Measurements from ENCODE around the gene G6PD. TPM values are rescaled to one million over a fixed set of nuclear protein-coding genes. Genes with fewer than 3 reads are reported as not detected.
A peak's percentile ranks its signal among the peaks of the same experiment; 100 is the strongest.
"Not testable (repeated sequence)": the region's sequence is repeated elsewhere in the genome, so short reads cannot be mapped to it uniquely, and the experiment has no call there.

G6PD gene
- total RNA-seq, 1 donor from 2014 or later: 20.0 TPM

- H3K36me3 ChIP-seq (ENCODE audit: control insufficient read depth, insufficient read depth, low read length): not testable (repeated sequence)
Observed at GRCh38 chrX:154575076-154575475, 28.4 kb upstream of the G6PD start.

GRCh38 chrX:154573061-154573460 is 26.4 kb upstream of the G6PD start:
- FAIRE-seq; H3K4me3 ChIP-seq (ENCODE audit: low read depth, low read length); DNase-seq (ENCODE audit: low read depth); H3K27me3 ChIP-seq (ENCODE audit: control insufficient read depth, insufficient read depth, low read length); H3K36me3 ChIP-seq (ENCODE audit: control insufficient read depth, insufficient read depth, low read length): not testable (repeated sequence)

More at GRCh38 chrX:154575076-154575475, 28.4 kb upstream of the G6PD start:
- not testable (repeated sequence) for H3K27me3 ChIP-seq (ENCODE audit: control insufficient read depth, insufficient read depth, low read length); H3K4me3 ChIP-seq (ENCODE audit: low read depth, low read length); DNase-seq (ENCODE audit: low read depth)
- peak; percentile 79 for FAIRE-seq

- H3K4me3 ChIP-seq (ENCODE audit: low read depth, low read length); DNase-seq (ENCODE audit: low read depth); FAIRE-seq; H3K27me3 ChIP-seq (ENCODE audit: control insufficient read depth, insufficient read depth, low read length); H3K36me3 ChIP-seq (ENCODE audit: control insufficient read depth, insufficient read depth, low read length): not testable (repeated sequence)
Observed at GRCh38 chrX:154570361-154570760, 23.7 kb upstream of the G6PD start.

GRCh38 chrX:154562295-154562694 is 15.6 kb upstream of the G6PD start:
- DNase-seq (ENCODE audit: low read depth); H3K27me3 ChIP-seq (ENCODE audit: control insufficient read depth, insufficient read depth, low read length); H3K36me3 ChIP-seq (ENCODE audit: control insufficient read depth, insufficient read depth, low read length); H3K4me3 ChIP-seq (ENCODE audit: low read depth, low read length): not testable (repeated sequence)
- peak; percentile 97 for FAIRE-seq

- H3K36me3 ChIP-seq (ENCODE audit: control insufficient read depth, insufficient read depth, low read length); DNase-seq (ENCODE audit: low read depth); H3K4me3 ChIP-seq (ENCODE audit: low read depth, low read length); FAIRE-seq; H3K27me3 ChIP-seq (ENCODE audit: control insufficient read depth, insufficient read depth, low read length): not testable (repeated sequence)
Observed at GRCh38 chrX:154560326-154560725, 13.7 kb upstream of the G6PD start.

GRCh38 chrX:154558896-154559295 is 12.2 kb upstream of the G6PD start:
- H3K36me3 ChIP-seq (ENCODE audit: control insufficient read depth, insufficient read depth, low read length); H3K4me3 ChIP-seq (ENCODE audit: low read depth, low read length); FAIRE-seq; H3K27me3 ChIP-seq (ENCODE audit: control insufficient read depth, insufficient read depth, low read length); DNase-seq (ENCODE audit: low read depth): not testable (repeated sequence)

GRCh38 chrX:154558060-154558690 is 11.5 kb upstream of the G6PD start:
- H3K4me3 ChIP-seq (ENCODE audit: low read depth, low read length); H3K27me3 ChIP-seq (ENCODE audit: control insufficient read depth, insufficient read depth, low read length); H3K36me3 ChIP-seq (ENCODE audit: control insufficient read depth, insufficient read depth, low read length); DNase-seq (ENCODE audit: low read depth): not testable (repeated sequence)
- peak; percentile 92 for FAIRE-seq

GRCh38 chrX:154552112-154552806 is 5.6 kb upstream of the G6PD start:
- DNase-seq (ENCODE audit: low read depth): not testable (repeated sequence)
- peak; percentile 92 for FAIRE-seq

GRCh38 chrX:154549766-154550165 is 3.1 kb upstream of the G6PD start:
- peaks cover 12% of the 10 kb centered on the region for H3K36me3 ChIP-seq (ENCODE audit: control insufficient read depth, insufficient read depth, low read length)
- H3K4me3 ChIP-seq (ENCODE audit: low read depth, low read length): no peak overlapping the region
- peak; percentile 81 for DNase-seq (ENCODE audit: low read depth)
- FAIRE-seq: no peak
- TF ChIP-seq CTCF (IDR thresholded peaks at IDR 0.05; ENCODE audit: insufficient read depth, low read length, severe bottlenecking): no peak
- no peaks in the 10 kb centered on the region for H3K27me3 ChIP-seq (ENCODE audit: control insufficient read depth, insufficient read depth, low read length)

More at GRCh38 chrX:154552112-154552806, 5.6 kb upstream of the G6PD start:
- H3K36me3 ChIP-seq (ENCODE audit: control insufficient read depth, insufficient read depth, low read length): peaks cover 12% of the 10 kb centered on the region
- not testable (repeated sequence) for H3K27me3 ChIP-seq (ENCODE audit: control insufficient read depth, insufficient read depth, low read length); H3K4me3 ChIP-seq (ENCODE audit: low read depth, low read length)

- H3K27me3 ChIP-seq (ENCODE audit: control insufficient read depth, insufficient read depth, low read length): no peaks in the 10 kb centered on the region
Observed at GRCh38 chrX:154548028-154548316, 1.3 kb upstream of the G6PD start.

More at GRCh38 chrX:154548028-154548316, 1.3 kb upstream of the G6PD start:
- no peak for TF ChIP-seq CTCF (IDR thresholded peaks at IDR 0.05; ENCODE audit: insufficient read depth, low read length, severe bottlenecking)
- H3K36me3 ChIP-seq (ENCODE audit: control insufficient read depth, insufficient read depth, low read length): peaks cover 5% of the 10 kb centered on the region
- FAIRE-seq (no peak), DNase-seq (ENCODE audit: low read depth) (peak; percentile 31)
- H3K4me3 ChIP-seq (ENCODE audit: low read depth, low read length): peak overlapping the region; percentile 64
